ENCODE data around the gene ZNF469. TPM values are rescaled to one million over a fixed set of nuclear protein-coding genes. Genes with fewer than 3 reads are reported as not detected.

ZNF469 gene
- total RNA-seq, 1 experiment from 2014 or later: 3.2 TPM

GRCh38 chr16:88353691-88354090 lies 29.1 kb upstream of the ZNF469 start:
- ATAC-seq (no peak), DNase-seq (ENCODE audit: low spot score) (no peak)
- CTCF ChIA-PET: interaction anchor here (2.3 to 2.5 kb wide), 2 partner anchors 53 to 84 kb away, joined by 6 to 9 read pairs; no protein-coding TSS in a partner anchor
- Mint-ChIP-seq H3K9me3 (peaks cover 8% of the 10 kb centered on the region), H3K4me3 (no peak overlapping the region), H3K4me1 (peaks cover 2% of the 10 kb centered on the region), H3K27me3 (ENCODE audit: low read depth) (no peaks in the 10 kb centered on the region), H3K27ac (no peak overlapping the region), H3K36me3 (no peaks in the 10 kb centered on the region)
- POLR2A ChIA-PET: no interaction called here
- TF ChIP-seq CBFB (CRISPR knock-in tag; IDR thresholded peaks at IDR 0.05; ENCODE audit: low read depth) (no peak), CREB1 (CRISPR knock-in tag; IDR thresholded peaks at IDR 0.05) (no peak), JUN (CRISPR knock-in tag; IDR thresholded peaks at IDR 0.05) (no peak), E2F5 (CRISPR knock-in tag; IDR thresholded peaks at IDR 0.05) (no peak), ZNF512 (CRISPR knock-in tag; IDR thresholded peaks at IDR 0.05; ENCODE audit: borderline replicate concordance) (no peak), E2F1 (CRISPR knock-in tag; IDR thresholded peaks at IDR 0.05) (no peak), GRHL2 (CRISPR knock-in tag; IDR thresholded peaks at IDR 0.05; ENCODE audit: insufficient replicate concordance, severe bottlenecking) (no peak), TEAD4 (CRISPR knock-in tag; IDR thresholded peaks at IDR 0.05) (no peak), GABPB1 (CRISPR knock-in tag; IDR thresholded peaks at IDR 0.05) (no peak), ZNF281 (CRISPR knock-in tag; IDR thresholded peaks at IDR 0.05) (no peak)

GRCh38 chr16:88354229-88355092 lies 28.3 kb upstream of the ZNF469 start:
- Mint-ChIP-seq H3K36me3 (no peaks in the 10 kb centered on the region), H3K4me3 (no peak overlapping the region), H3K9me3 (peaks cover 7% of the 10 kb centered on the region), H3K27ac (no peak overlapping the region), H3K4me1 (peaks cover 8% of the 10 kb centered on the region), H3K27me3 (ENCODE audit: low read depth) (no peaks in the 10 kb centered on the region)
- TF ChIP-seq ZNF232 (CRISPR knock-in tag; IDR thresholded peaks at IDR 0.05) (no peak), ZSCAN18 (CRISPR knock-in tag; IDR thresholded peaks at IDR 0.05) (no peak)
- no peak for DNase-seq (ENCODE audit: low spot score)
- POLR2A ChIA-PET: no interaction called here
- no peak for ATAC-seq
- CTCF ChIA-PET: interaction anchor here (0.7 to 2.5 kb wide), 4 partner anchors 8 to 83 kb away, joined by 4 to 9 read pairs (median 6); no protein-coding TSS in a partner anchor

GRCh38 chr16:88355093-88355388 lies 27.7 kb upstream of the ZNF469 start:
- ATAC-seq (no peak), DNase-seq (ENCODE audit: low spot score) (no peak)
- Mint-ChIP-seq H3K4me1 (peaks cover 11% of the 10 kb centered on the region), H3K27me3 (ENCODE audit: low read depth) (no peaks in the 10 kb centered on the region), H3K4me3 (no peak overlapping the region), H3K27ac (no peak overlapping the region), H3K36me3 (no peaks in the 10 kb centered on the region), H3K9me3 (peaks cover 5% of the 10 kb centered on the region; the same call in 1 of the 2 replicates)
- ChIA-PET POLR2A (no interaction called here), CTCF (interaction anchor here (0.7 to 2.5 kb wide), 4 partner anchors 9 to 83 kb away, joined by 4 to 9 read pairs (median 6); no protein-coding TSS in a partner anchor)
- no peak for TF ChIP-seq TEAD1 (CRISPR knock-in tag; IDR thresholded peaks at IDR 0.05)
- no peak for TF ChIP-seq AR (CRISPR knock-in tag; IDR thresholded peaks at IDR 0.05)
- TF ChIP-seq PRDM15 (CRISPR knock-in tag; IDR thresholded peaks at IDR 0.05): no peak
- no peak for TF ChIP-seq SOX15 (CRISPR knock-in tag; IDR thresholded peaks at IDR 0.05)

All from WTC11 (cell line).